ENCODE measurements around the gene KCNG1. TPM values are rescaled to one million over a fixed set of nuclear protein-coding genes. Genes with fewer than 3 reads are reported as not detected.

The KCNG1 gene
- total RNA-seq, 2 donors from 2014 or later: 4.9 to 6.2 TPM

DNA sequence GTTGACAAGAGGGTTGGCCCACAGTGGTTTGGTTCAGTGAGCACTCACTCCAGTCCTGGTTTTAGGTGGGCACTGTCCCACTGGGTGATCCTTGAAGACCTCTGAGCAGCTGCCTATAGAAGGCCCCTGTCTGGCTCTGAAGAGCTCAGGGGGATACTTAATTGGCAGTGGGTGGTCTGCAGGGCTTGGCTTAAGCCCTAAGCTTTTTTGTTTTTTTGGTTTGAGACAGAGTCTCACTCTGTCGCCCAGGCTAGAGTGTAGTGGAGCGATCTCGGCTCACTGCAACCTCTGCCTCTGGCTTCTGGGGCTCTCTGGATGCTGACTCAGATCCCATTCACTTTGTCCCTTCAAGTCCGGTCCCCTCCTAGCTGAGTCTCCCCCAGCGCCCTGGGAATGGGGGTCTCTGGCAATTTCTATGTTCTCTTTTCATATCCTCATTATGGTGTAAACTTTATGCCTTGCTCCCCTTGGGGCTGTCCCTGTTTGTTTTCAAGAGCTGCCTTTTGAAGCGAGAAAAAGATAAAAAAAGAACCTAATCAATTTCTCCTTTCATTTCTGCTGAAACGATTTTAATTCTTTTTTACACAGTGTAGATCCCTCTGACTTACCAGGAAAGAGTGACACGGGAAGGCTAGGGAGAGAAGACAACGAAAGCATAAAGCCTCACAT is 12.2 kb upstream of the KCNG1 start:
- intact Hi-C loops (cut with DNase I): no loop called here
- Histone ChIP-seq H3K4me1 (no peaks in the 10 kb centered on the region), H3K9me3 (no peaks in the 10 kb centered on the region), H3K27ac (no peak overlapping the region), H3K27me3 (no peaks in the 10 kb centered on the region), H3K4me3 (no peak overlapping the region), H3K36me3 (replicated peaks in 1 of 2; ENCODE audit: insufficient read depth in 1 of 2, low read depth in 2 of 2) (no peaks in the 10 kb centered on the region)
- ATAC-seq (no peak), DNase-seq (no peak)
- TF ChIP-seq, protein P1, sequence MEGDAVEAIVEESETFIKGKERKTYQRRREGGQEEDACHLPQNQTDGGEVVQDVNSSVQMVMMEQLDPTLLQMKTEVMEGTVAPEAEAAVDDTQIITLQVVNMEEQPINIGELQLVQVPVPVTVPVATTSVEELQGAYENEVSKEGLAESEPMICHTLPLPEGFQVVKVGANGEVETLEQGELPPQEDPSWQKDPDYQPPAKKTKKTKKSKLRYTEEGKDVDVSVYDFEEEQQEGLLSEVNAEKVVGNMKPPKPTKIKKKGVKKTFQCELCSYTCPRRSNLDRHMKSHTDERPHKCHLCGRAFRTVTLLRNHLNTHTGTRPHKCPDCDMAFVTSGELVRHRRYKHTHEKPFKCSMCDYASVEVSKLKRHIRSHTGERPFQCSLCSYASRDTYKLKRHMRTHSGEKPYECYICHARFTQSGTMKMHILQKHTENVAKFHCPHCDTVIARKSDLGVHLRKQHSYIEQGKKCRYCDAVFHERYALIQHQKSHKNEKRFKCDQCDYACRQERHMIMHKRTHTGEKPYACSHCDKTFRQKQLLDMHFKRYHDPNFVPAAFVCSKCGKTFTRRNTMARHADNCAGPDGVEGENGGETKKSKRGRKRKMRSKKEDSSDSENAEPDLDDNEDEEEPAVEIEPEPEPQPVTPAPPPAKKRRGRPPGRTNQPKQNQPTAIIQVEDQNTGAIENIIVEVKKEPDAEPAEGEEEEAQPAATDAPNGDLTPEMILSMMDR (IDR thresholded peaks at IDR 0.05): no peak
- TF ChIP-seq POLR2A (IDR thresholded peaks at IDR 0.05): no peak
- 46 to 55% methylated on average over 9 of the region's 9 CpGs for WGBS, 2 donors

- DNase-seq (no peak), ATAC-seq (no peak)
- no peaks in the 10 kb centered on the region for H3K36me3 ChIP-seq (replicated peaks in 1 of 2; ENCODE audit: insufficient read depth in 1 of 2, low read depth in 2 of 2)
- WGBS, 2 donors: 26 to 56% methylated on average over 2 of the region's 2 CpGs
- intact Hi-C loops (cut with DNase I): no loop called here
- H3K4me3 ChIP-seq: no peak overlapping the region
- no peaks in the 10 kb centered on the region for H3K27me3 ChIP-seq
- H3K27ac ChIP-seq: no peak overlapping the region
- no peaks in the 10 kb centered on the region for H3K9me3 ChIP-seq
- H3K4me1 ChIP-seq: no peaks in the 10 kb centered on the region
- TF ChIP-seq POLR2A (IDR thresholded peaks at IDR 0.05): no peak
- TF ChIP-seq, protein P1 (IDR thresholded peaks at IDR 0.05): no peak
These were observed 11.6 kb upstream of the KCNG1 start for GRCh38 chr20:51034476-51034875.

DNA sequence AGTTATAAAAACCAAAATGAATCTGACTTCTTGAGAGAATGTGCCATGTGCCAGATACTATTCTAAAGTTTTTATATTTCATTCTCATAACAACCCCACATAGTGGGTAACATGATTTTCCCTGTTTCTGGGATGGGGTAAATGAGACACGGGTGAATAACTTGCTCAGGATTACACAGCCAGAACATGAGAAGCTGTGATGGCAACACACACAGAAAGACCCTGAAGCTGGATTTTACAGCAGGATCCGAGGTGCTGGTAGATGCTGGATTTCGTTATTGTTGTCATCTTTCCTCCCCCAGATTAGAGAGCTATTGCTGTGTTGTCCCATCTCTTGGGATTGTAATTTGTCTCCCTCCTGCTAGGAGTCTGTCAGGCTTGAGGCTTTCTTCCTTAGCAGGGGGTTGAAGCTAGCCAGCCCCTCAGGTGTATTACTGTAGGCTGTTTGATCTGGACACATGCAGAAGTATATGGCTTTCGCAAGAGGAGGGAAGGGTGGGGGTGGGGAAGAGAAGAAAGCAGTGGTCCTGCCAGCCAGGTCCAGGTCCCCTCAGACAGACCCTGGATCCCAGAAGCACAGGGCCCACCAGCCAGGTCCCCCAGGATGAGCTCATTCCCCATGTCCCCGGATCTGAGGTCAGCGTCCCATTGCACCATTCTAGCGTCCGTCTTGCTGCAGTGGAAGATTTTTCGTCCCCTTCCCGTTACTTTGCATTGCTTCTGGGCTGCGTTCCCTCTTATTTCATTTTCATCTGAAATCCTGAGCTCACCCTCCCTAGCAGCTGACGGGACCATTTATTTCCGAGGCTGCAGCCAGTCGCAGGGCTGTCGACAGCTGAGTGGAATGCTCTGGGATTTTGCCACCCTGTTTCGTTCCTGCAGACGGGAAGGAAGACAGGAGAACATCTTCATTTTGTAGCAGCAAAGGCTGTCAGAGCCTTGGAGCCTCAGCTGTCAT is 7.3 kb upstream of the KCNG1 start:
- H3K27me3 ChIP-seq: no peaks in the 10 kb centered on the region
- intact Hi-C loops (cut with DNase I): no loop called here
- ATAC-seq: no peak

DNA sequence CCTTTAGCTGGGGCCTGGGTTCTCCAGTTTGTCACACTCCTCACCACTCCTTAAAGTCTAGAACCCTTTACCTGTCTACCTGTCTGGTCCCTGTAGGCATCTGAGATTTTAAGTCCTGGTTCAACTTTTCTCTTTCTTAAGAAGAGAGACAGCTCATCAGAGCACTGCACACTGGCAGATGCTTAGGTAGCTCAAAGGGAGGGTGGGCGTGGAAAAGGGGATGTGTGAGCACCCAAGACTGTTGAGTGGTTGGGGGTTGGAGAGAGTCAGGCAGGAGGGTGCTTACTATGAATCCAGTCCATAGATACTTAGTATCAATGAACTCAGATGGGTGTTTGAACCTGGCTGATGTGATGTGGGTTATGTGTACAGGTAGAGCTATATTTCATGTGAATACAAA is 6.6 kb upstream of the KCNG1 start:
- ATAC-seq (no peak), DNase-seq (no peak)
- no peaks in the 10 kb centered on the region for H3K4me1 ChIP-seq
- no peaks in the 10 kb centered on the region for H3K27me3 ChIP-seq
- intact Hi-C loops (cut with DNase I): no loop called here
- 43 to 44% methylated on average over 1 of the region's 1 CpG for WGBS, 2 donors
- H3K27ac ChIP-seq: no peak overlapping the region
- TF ChIP-seq, protein P1 (IDR thresholded peaks at IDR 0.05): no peak
- no peak for TF ChIP-seq POLR2A (IDR thresholded peaks at IDR 0.05)
- H3K9me3 ChIP-seq: no peaks in the 10 kb centered on the region
- no peaks in the 10 kb centered on the region for H3K36me3 ChIP-seq (replicated peaks in 1 of 2; ENCODE audit: insufficient read depth in 1 of 2, low read depth in 2 of 2)
- H3K4me3 ChIP-seq: no peak overlapping the region

More for the DNA sequence above, 7.3 kb upstream of the KCNG1 start:
- H3K4me3 ChIP-seq: no peak overlapping the region
- TF ChIP-seq, protein P1 (IDR thresholded peaks at IDR 0.05): no peak
- TF ChIP-seq POLR2A (IDR thresholded peaks at IDR 0.05): no peak
- H3K27ac ChIP-seq: no peak overlapping the region
- no peaks in the 10 kb centered on the region for H3K4me1 ChIP-seq
- H3K9me3 ChIP-seq: no peaks in the 10 kb centered on the region
- WGBS, 2 donors: 38 to 55% methylated on average over 16 to 17 of the region's 17 CpGs
- H3K36me3 ChIP-seq (replicated peaks in 1 of 2; ENCODE audit: insufficient read depth in 1 of 2, low read depth in 2 of 2): no peaks in the 10 kb centered on the region
- DNase-seq: no peak

All from body of pancreas (tissue), 4 donors.